ENCODE results near the gene SMIM12.

SMIM12 gene

GRCh38 chr1:34868230-34869049, 8.9 kb upstream of the SMIM12 start:
- no peak overlapping the region for H3K4me3 ChIP-seq (ENCODE audit: low read depth, low read length)

DNA sequence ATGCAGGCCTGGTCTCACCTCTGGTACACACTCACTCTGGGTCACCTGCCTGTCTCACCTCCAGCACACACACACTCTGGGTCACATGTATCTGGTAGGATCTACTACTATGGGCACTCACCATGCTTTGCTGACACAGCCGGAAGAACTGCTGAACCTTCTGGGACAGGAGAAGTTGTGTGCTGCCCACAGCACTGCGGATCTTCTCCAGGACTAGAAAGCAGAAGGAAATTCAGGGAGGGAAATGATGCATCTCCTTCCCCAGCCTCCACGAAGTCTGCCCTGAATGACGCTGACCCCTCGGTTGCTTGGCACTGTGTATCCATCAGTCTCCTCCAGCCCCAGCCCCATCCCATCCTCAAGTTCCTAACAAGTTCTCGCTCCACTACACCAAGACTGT, 7.9 kb upstream of the SMIM12 start:
- no peak overlapping the region for H3K4me3 ChIP-seq (ENCODE audit: low read depth, low read length)
- DNase-seq (ENCODE audit: low read depth), result no peak
- no peak for TF ChIP-seq CTCF (IDR thresholded peaks at IDR 0.05; ENCODE audit: control insufficient read depth, extremely low read depth, insufficient read depth)

More at GRCh38 chr1:34868230-34869049, 8.9 kb upstream of the SMIM12 start:
- TF ChIP-seq CTCF (IDR thresholded peaks at IDR 0.05; ENCODE audit: control insufficient read depth, extremely low read depth, insufficient read depth), result no peak
- DNase-seq (ENCODE audit: low read depth), result no peak

DNA sequence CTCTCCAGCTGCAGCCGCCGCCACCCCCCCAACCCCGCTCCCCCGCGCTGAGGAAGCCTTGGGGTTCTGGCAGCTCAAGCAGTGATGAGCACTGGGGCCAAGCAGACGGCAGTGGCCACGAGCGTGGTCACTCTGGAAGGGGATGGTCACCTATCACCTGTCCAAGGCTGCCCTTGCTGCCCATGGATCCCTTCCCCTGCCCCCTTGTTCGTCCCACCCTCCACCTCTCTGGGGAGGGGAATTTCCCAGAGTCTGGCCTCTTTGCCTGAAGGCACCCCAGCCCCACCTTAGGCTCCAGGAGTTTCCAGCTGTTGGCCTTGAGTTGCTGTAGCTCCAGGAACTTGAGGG, 7.2 kb upstream of the SMIM12 start:
- no peak for DNase-seq (ENCODE audit: low read depth)
- no peak for TF ChIP-seq CTCF (IDR thresholded peaks at IDR 0.05; ENCODE audit: control insufficient read depth, extremely low read depth, insufficient read depth)
- peak overlapping the region; percentile 58 for H3K4me3 ChIP-seq (ENCODE audit: low read depth, low read length)

- H3K4me3 ChIP-seq (ENCODE audit: low read depth, low read length), result peak overlapping the region; percentile 58
- DNase-seq (ENCODE audit: low read depth), result no peak
Observed at GRCh38 chr1:34865981-34866761, 6.6 kb upstream of the SMIM12 start.

GRCh38 chr1:34865573-34865972, 6.0 kb upstream of the SMIM12 start:
- no peak for DNase-seq (ENCODE audit: low read depth)
- no peak for TF ChIP-seq CTCF (IDR thresholded peaks at IDR 0.05; ENCODE audit: control insufficient read depth, extremely low read depth, insufficient read depth)
- H3K4me3 ChIP-seq (ENCODE audit: low read depth, low read length), result peak overlapping the region; percentile 58

More at GRCh38 chr1:34865981-34866761, 6.6 kb upstream of the SMIM12 start:
- TF ChIP-seq CTCF (IDR thresholded peaks at IDR 0.05; ENCODE audit: control insufficient read depth, extremely low read depth, insufficient read depth), result peak; percentile 76

DNA sequence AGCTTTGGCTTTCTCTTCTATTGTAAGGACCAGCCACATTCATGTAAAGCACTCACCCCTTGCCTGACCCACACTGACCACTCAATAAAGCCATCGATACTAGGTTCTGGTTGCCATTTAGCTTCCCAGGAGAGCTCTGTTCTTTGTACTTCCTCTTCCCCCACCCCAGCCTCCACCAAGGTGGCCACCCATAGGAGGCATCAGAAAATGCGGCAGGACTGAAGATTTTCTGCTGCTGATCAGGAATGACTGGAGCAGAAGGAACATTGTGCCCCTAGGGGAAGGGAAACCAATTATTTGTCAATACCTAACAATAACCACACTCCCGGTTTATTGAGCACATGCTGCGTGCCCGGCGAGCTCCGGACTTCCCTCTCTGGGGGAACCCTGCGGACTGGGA, 5.2 kb upstream of the SMIM12 start:
- no peak for TF ChIP-seq CTCF (IDR thresholded peaks at IDR 0.05; ENCODE audit: control insufficient read depth, extremely low read depth, insufficient read depth)
- no peak for DNase-seq (ENCODE audit: low read depth)
- no peak overlapping the region for H3K4me3 ChIP-seq (ENCODE audit: low read depth, low read length)
